ENCODE measurements around the gene TFAM.
A peak's percentile ranks its signal among the peaks of the same experiment; 100 is the strongest.
"Not testable (repeated sequence)": the region's sequence is repeated elsewhere in the genome, so short reads cannot be mapped to it uniquely, and the experiment has no call there.

TFAM gene

GRCh38 chr10:58372607-58373441 lies 12.4 kb upstream of the TFAM start:
- DNase-seq (ENCODE audit: low spot score): no peak

- DNase-seq (ENCODE audit: low spot score): no peak
Observed at GRCh38 chr10:58373442-58373827, 11.8 kb upstream of the TFAM start.

- no peak for DNase-seq (ENCODE audit: low spot score)
Observed at GRCh38 chr10:58382489-58382995, 2.7 kb upstream of the TFAM start.

GRCh38 chr10:58384095-58384494 lies 1.1 kb upstream of the TFAM start:
- DNase-seq (ENCODE audit: low spot score): peak; percentile 27

- DNase-seq (ENCODE audit: low spot score): no peak
Observed at GRCh38 chr10:58384544-58384998, 639 bp upstream of the TFAM start.

GRCh38 chr10:58385784-58386112 lies 538 bp downstream of the TFAM start:
- no peak for DNase-seq (ENCODE audit: low spot score)

- no peak for DNase-seq (ENCODE audit: low spot score)
Observed at GRCh38 chr10:58389024-58389423, 3.8 kb downstream of the TFAM start.

GRCh38 chr10:58393317-58393716 lies 8.1 kb downstream of the TFAM start:
- peak; percentile 54 for DNase-seq (ENCODE audit: low spot score)

- DNase-seq (ENCODE audit: low spot score): no peak
Observed at GRCh38 chr10:58394471-58394870, 9.3 kb downstream of the TFAM start.

GRCh38 chr10:58396057-58396456 lies 10.8 kb downstream of the TFAM start:
- DNase-seq (ENCODE audit: low spot score): no peak

GRCh38 chr10:58397830-58398229 lies 12.6 kb downstream of the TFAM start:
- DNase-seq (ENCODE audit: low spot score): no peak

- no peak for DNase-seq (ENCODE audit: low spot score)
Observed at GRCh38 chr10:58399410-58399809, 14.2 kb downstream of the TFAM start.

- DNase-seq (ENCODE audit: low spot score): no peak
Observed at GRCh38 chr10:58400609-58401008, 15.4 kb downstream of the TFAM start.

GRCh38 chr10:58404001-58404400 lies 18.8 kb downstream of the TFAM start:
- DNase-seq (ENCODE audit: low spot score): no peak

GRCh38 chr10:58409956-58410610 lies 24.9 kb downstream of the TFAM start:
- no peak for DNase-seq (ENCODE audit: low spot score)

- no peak for DNase-seq (ENCODE audit: low spot score)
Observed at GRCh38 chr10:58412502-58412961, 27.3 kb downstream of the TFAM start.

GRCh38 chr10:58414270-58415041 lies 29.2 kb downstream of the TFAM start:
- DNase-seq (ENCODE audit: low spot score): peak; percentile 8

GRCh38 chr10:58415757-58416156 lies 30.5 kb downstream of the TFAM start:
- DNase-seq (ENCODE audit: low spot score): no peak

GRCh38 chr10:58417902-58418301 lies 32.7 kb downstream of the TFAM start:
- DNase-seq (ENCODE audit: low spot score): not testable (repeated sequence)

- DNase-seq (ENCODE audit: low spot score): no peak
Observed at GRCh38 chr10:58424176-58424575, 39.0 kb downstream of the TFAM start.

GRCh38 chr10:58428436-58428835 lies 43.2 kb downstream of the TFAM start:
- not testable (repeated sequence) for DNase-seq (ENCODE audit: low spot score)

- no peak for DNase-seq (ENCODE audit: low spot score)
Observed at GRCh38 chr10:58431903-58432302, 46.7 kb downstream of the TFAM start.

All from globus pallidus (tissue), 1 donor.